Measurements from ENCODE around the gene MRPS22. TPM values are rescaled to one million over a fixed set of nuclear protein-coding genes. Genes with fewer than 3 reads are reported as not detected.
"Not testable (repeated sequence)": the region's sequence is repeated elsewhere in the genome, so short reads cannot be mapped to it uniquely, and the experiment has no call there.

Gene MRPS22
- total RNA-seq, 1 donor from 2014 or later, result 62.4 TPM

DNA sequence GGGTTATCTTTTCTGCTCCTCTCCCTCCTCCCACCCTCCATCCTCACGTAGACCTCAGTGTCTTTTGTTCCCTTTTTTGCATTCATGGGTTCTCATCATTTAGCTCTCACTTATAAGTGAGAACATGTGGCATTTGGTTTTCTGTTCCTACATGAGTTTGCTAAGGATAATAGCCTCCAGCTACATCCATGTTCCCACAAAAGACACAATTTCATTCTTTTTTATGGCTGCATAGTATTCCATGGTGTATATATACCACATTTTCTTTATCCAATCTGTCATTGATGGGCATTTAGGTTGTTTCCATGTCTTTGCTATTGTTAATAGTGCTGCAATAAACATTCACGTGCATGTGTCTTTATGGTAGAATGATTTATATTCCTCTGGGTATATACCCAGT lies 57.3 kb downstream of the MRPS22 start:
- DNase-seq, result not testable (repeated sequence)

Small RNA genes lying within 50 kb of the gene (small RNA-seq; reads per million reads assigned to genes)
- not detected for gene RF00026

Other genes with a start within 250 kb of the MRPS22 start
- gene COPB2, start 45.6 kb downstream of the MRPS22 start, total RNA-seq, result 86.3 TPM
- gene RBP2, start 132.5 kb downstream of the MRPS22 start, total RNA-seq, result not detected
- 12.0 TPM for gene RBP1, start 195.7 kb downstream of the MRPS22 start, total RNA-seq